GM12878 (cell line): ENCODE data around the gene BLTP1. TPM values are rescaled to one million over a fixed set of nuclear protein-coding genes. Genes with fewer than 3 reads are reported as not detected.
A peak's percentile ranks its signal among the peaks of the same experiment; 100 is the strongest.

Source experiments
- ATAC-seq: fragments of 200-7000 bp; cut with Tn5 transposase; 3 replicates; pipeline ENCODE4 v1.9.1; 2020; ENCODE audit warnings: mild to moderate bottlenecking, moderate library complexity
- BruUV-seq: library from RNA; stranded (reverse); fragments of 400-500 nt; replicated peaks from 2 replicates; lab custom pipeline; 2021; lab: Mats Ljungman, UMichigan
- CTCF ChIA-PET: fragments of 300-600 bp; sonication (Branson Sonifier 250); formaldehyde crosslinking; extraction: SDS; loops from one replicate; lab custom pipeline; 2021; ENCODE audit warnings: inconsistent platforms; lab: Yijun Ruan, JAX
- POLR2A ChIA-PET: fragments of 350-600 bp; formaldehyde crosslinking; extraction: SDS; loops from one replicate; lab custom pipeline; 2021; ENCODE audit warnings: inconsistent platforms; lab: Charles Lee
- RAD21 ChIA-PET: fragments of 300-600 bp; sonication (Branson Sonifier 250); formaldehyde crosslinking; loops from one replicate; lab custom pipeline; 2023; ENCODE audit warnings: antibody characterized with exemption; ENCODE audit not compliant: unreplicated experiment; lab: Charles Lee
- SMC1A ChIA-PET: fragments of 300-600 bp; sonication (Branson Sonifier 250); formaldehyde crosslinking; loops from one replicate; lab custom pipeline; 2023; ENCODE audit not compliant: unreplicated experiment, uncharacterized antibody; lab: Charles Lee
- DNase-seq: peaks from one replicate; pipeline ENCODE4 v3.0.0-alpha.2; 2011; ENCODE audit warnings: low read depth, low spot score
- FAIRE-seq: peaks from 3 replicates; lab custom pipeline; 2011; peaks lifted over from hg19 to GRCh38; lab: Jason Lieb, UNC
- H2AFZ ChIP-seq: 2 replicates; pipeline ENCODE4 v1.6.0; 2011; ENCODE audit warnings: low read depth, low read length, control low read depth; ENCODE audit not compliant: control insufficient read depth
- H3K27ac ChIP-seq: 2 replicates; pipeline ENCODE4 v1.5.1; 2011; ENCODE audit warnings: control low read depth; ENCODE audit not compliant: control insufficient read depth, insufficient read depth
- H3K27me3 ChIP-seq, 2 experiments: replicated peaks in 1 of 2; 2 replicates each; pipeline versions ENCODE4 v1.6.0 to v1.6.1; 2011; ENCODE audit warnings: low read length in 1 of 2; ENCODE audit not compliant: control insufficient read depth in 2 of 2, insufficient read depth in 2 of 2
- H3K36me3 ChIP-seq, 2 experiments: 2 replicates each; pipeline ENCODE4 v1.5.1; 2011; ENCODE audit warnings: low read length in 1 of 2; ENCODE audit not compliant: control insufficient read depth in 2 of 2, insufficient read depth in 2 of 2
- H3K4me1 ChIP-seq: 2 replicates; pipeline ENCODE4 v1.6.1; 2011; ENCODE audit warnings: mild to moderate bottlenecking, low read length, moderate library complexity, mixed read lengths; ENCODE audit not compliant: control insufficient read depth, insufficient read depth
- H3K4me2 ChIP-seq: 2 replicates; pipeline ENCODE4 v1.6.0; 2011; ENCODE audit warnings: control low read depth; ENCODE audit not compliant: control insufficient read depth, insufficient read depth
- H3K4me3 ChIP-seq: fragments of 200-600 bp; sonication (generic); 2 replicates; pipeline ENCODE4 v1.5.1; 2016
- H3K79me2 ChIP-seq: 2 replicates; pipeline ENCODE4 v1.6.0; 2011; ENCODE audit warnings: low read length; ENCODE audit not compliant: control insufficient read depth, insufficient read depth
- H3K9ac ChIP-seq: 2 replicates; pipeline ENCODE4 v1.8.0; 2011; ENCODE audit warnings: low read length, control low read depth, mixed read lengths; ENCODE audit not compliant: control insufficient read depth, insufficient read depth
- H3K9me3 ChIP-seq: replicated peaks from 3 replicates; pipeline ENCODE4 v1.5.1; 2011; ENCODE audit warnings: mild to moderate bottlenecking, low read length; ENCODE audit not compliant: control insufficient read depth, insufficient read depth
- H4K20me1 ChIP-seq: 2 replicates; pipeline ENCODE4 v1.6.0; 2011; ENCODE audit not compliant: control insufficient read depth, insufficient read depth
- ATF7 ChIP-seq: fragments of 450-650 bp; IDR thresholded peaks from 2 replicates; pipeline ENCODE4 v1.6.1; 2016; ENCODE audit warnings: low read depth, mild to moderate bottlenecking
- BCL11A ChIP-seq: IDR thresholded peaks from 2 replicates; pipeline ENCODE4 v1.6.1; 2011; ENCODE audit warnings: low read depth, low read length
- DPF2 ChIP-seq: fragments of 450-650 bp; IDR thresholded peaks from 2 replicates; pipeline ENCODE4 v1.6.1; 2017; ENCODE audit warnings: mild to moderate bottlenecking
- EP300 ChIP-seq, 2 experiments: fragments of 150-350 bp in 1 of 2; IDR thresholded peaks; 2 replicates each; pipeline ENCODE4 v1.6.1; 2011 to 2012; ENCODE audit warnings: low read depth in 2 of 2, low read length in 2 of 2, borderline replicate concordance in 1 of 2, improper control_type of control experiment in 1 of 2, inconsistent platforms in 1 of 2; ENCODE audit not compliant: control insufficient read depth in 1 of 2
- GATAD2B ChIP-seq: fragments of 450-650 bp; conservative IDR thresholded peaks from 2 replicates; pipeline ENCODE4 v1.6.1; 2017; ENCODE audit warnings: low read depth, mild to moderate bottlenecking, moderate library complexity
- IKZF1 ChIP-seq: fragments of 450-650 bp; conservative IDR thresholded peaks from 2 replicates; pipeline ENCODE4 v1.6.1; 2017; ENCODE audit warnings: antibody characterized with exemption, mild to moderate bottlenecking
- IRF4 ChIP-seq: IDR thresholded peaks from 2 replicates; pipeline ENCODE4 v1.6.1; 2011; ENCODE audit warnings: low read depth, low read length
- JUNB ChIP-seq: IDR thresholded peaks from 2 replicates; pipeline ENCODE4 v1.6.1; 2016; ENCODE audit warnings: antibody characterized with exemption, mild to moderate bottlenecking
- KLF5 ChIP-seq: fragments of 450-650 bp; IDR thresholded peaks from 2 replicates; pipeline ENCODE4 v1.6.1; 2014; ENCODE audit warnings: mild to moderate bottlenecking; ENCODE audit not compliant: partially characterized antibody
- MTA2 ChIP-seq: fragments of 450-650 bp; IDR thresholded peaks from 2 replicates; pipeline ENCODE4 v1.6.1; 2016; ENCODE audit warnings: low read depth, mild to moderate bottlenecking, moderate library complexity
- NR2F1 ChIP-seq: fragments of 450-650 bp; conservative IDR thresholded peaks from 2 replicates; pipeline ENCODE4 v1.6.1; 2017; ENCODE audit warnings: mild to moderate bottlenecking
- POLR2AphosphoS2 ChIP-seq: IDR thresholded peaks from 2 replicates; pipeline ENCODE4 v1.6.1; 2011; ENCODE audit warnings: low read depth, mild to moderate bottlenecking, low read length, improper control_type of control experiment, moderate library complexity
- SMAD1 ChIP-seq: fragments of 450-650 bp; IDR thresholded peaks from 2 replicates; pipeline ENCODE4 v1.6.1; 2018; ENCODE audit warnings: mild to moderate bottlenecking, low read depth; ENCODE audit not compliant: partially characterized antibody
- SPI1 ChIP-seq: IDR thresholded peaks from 2 replicates; pipeline ENCODE4 v1.6.1; 2011; ENCODE audit warnings: low read depth, mild to moderate bottlenecking, low read length, moderate library complexity, borderline replicate concordance; ENCODE audit not compliant: insufficient read depth
- TBL1XR1 ChIP-seq: IDR thresholded peaks from 2 replicates; pipeline ENCODE4 v1.6.1; 2012; ENCODE audit warnings: low read depth, low read length, improper control_type of control experiment
- TCF12 ChIP-seq: IDR thresholded peaks from 2 replicates; pipeline ENCODE4 v1.6.1; 2011; ENCODE audit warnings: low read depth, mild to moderate bottlenecking, low read length
- TCF3 ChIP-seq: IDR thresholded peaks from 2 replicates; pipeline ENCODE4 v1.6.1; 2012; ENCODE audit warnings: low read depth, mild to moderate bottlenecking, low read length, borderline replicate concordance; ENCODE audit not compliant: insufficient read depth
- ZNF24 ChIP-seq: fragments of 450-650 bp; IDR thresholded peaks from 2 replicates; pipeline ENCODE4 v1.6.1; 2017; ENCODE audit warnings: antibody characterized with exemption, mild to moderate bottlenecking
- ZSCAN29 ChIP-seq: fragments of 450-650 bp; IDR thresholded peaks from 2 replicates; pipeline ENCODE4 v1.6.1; 2017; ENCODE audit warnings: mild to moderate bottlenecking, moderate library complexity
- WGBS: methylation state at CpG from one replicate; pipeline ENCODE4 v1.1.6; 2016; ENCODE audit warnings: low lambda C conversion rate; ENCODE audit not compliant: insufficient replicate concordance, insufficient coverage; ENCODE audit errors: missing lambda C conversion rate; 5-methylcytosine and 5-hydroxymethylcytosine counted together
- in situ Hi-C: fragments of 300-500 bp; cut with MboI; formaldehyde crosslinking; loops from 9 replicates; pipeline ENCODE4 v1.14.3; 2018; ENCODE audit warnings: mixed read lengths
- intact Hi-C: fragments of 100-400 bp; cut with micrococcal nuclease; formaldehyde crosslinking; loops from one replicate; pipeline ENCODE4 v1.14.2; 2022; ENCODE audit not compliant: unreplicated experiment
- polyA plus RNA-seq, 11 experiments: library from polyadenylated mRNA; depleted of rRNA in 4 of 11; unstranded in 6 of 11; stranded (reverse) in 5 of 11; fragments of >200 nt; fragmentation: Nextera tagmentation in 4 of 11; fragmentation: Illumina TruSeq in 1 of 11; extraction: Ambion mirVana in 4 of 11; extraction: Trizol in 1 of 11; gene quantifications; 1 replicate in 1 of 11; 2 replicates in 10 of 11; pipeline versions ENCODE4 v1.2.1 to v1.2.3, GENCODE V29; 2011 to 2016; ENCODE audit warnings: inconsistent platforms in 2 of 11, missing spikeins in 2 of 11, low read depth in 1 of 11
- total RNA-seq, 4 experiments: library from RNA; depleted of rRNA in 3 of 4; stranded (reverse); fragments of >200 nt in 3 of 4; fragmentation: Illumina TruSeq in 1 of 4; extraction: Trizol in 1 of 4; gene quantifications; 2 replicates each; pipeline versions ENCODE4 v1.2.1 to v1.2.3, GENCODE V29; 2013 to 2021
- TF ChIP-seq, protein P1 (sequence below): IDR thresholded peaks from 2 replicates; pipeline ENCODE4 v1.6.1; 2011; ENCODE audit warnings: mild to moderate bottlenecking, low read depth, low read length, moderate library complexity; ENCODE audit not compliant: insufficient replicate concordance
- TF ChIP-seq, protein P2 (sequence below): fragments of 450-650 bp; IDR thresholded peaks from 2 replicates; pipeline ENCODE4 v1.6.1; 2017; ENCODE audit warnings: low read depth, mild to moderate bottlenecking, moderate library complexity

BLTP1 gene
- total and polyA plus RNA-seq, 10 of the 15 experiments (the other 5 are each of a cell fraction or from before 2014, with no cell fraction given) = 3.4 to 38.1 (median 16.3) TPM

DNA sequence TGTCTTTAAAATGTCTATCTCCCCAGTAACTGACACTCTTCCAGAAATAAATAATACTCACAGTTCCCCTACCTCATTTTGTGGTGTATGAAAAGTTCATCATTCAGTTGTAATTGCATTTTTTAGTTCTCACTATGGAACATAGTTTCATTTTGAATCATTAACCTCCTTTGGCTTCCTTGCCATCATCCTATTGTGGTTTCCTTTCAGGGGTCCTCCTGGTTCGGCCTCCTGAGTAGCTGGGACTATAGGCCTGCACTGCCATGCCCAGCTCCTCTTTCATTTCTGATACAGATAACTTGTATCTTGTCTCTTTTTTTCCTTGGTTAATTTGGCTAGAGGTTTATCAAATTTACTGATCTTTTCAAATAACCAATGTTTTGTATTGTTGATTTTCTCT, 23.1 kb upstream of the BLTP1 start (continued):
- TF ChIP-seq, protein P1, sequence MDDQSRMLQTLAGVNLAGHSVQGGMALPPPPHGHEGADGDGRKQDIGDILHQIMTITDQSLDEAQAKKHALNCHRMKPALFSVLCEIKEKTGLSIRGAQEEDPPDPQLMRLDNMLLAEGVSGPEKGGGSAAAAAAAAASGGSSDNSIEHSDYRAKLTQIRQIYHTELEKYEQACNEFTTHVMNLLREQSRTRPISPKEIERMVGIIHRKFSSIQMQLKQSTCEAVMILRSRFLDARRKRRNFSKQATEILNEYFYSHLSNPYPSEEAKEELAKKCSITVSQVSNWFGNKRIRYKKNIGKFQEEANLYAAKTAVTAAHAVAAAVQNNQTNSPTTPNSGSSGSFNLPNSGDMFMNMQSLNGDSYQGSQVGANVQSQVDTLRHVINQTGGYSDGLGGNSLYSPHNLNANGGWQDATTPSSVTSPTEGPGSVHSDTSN = no peak
- TF ChIP-seq JUNB (no peak), POLR2AphosphoS2 (no peak)

DNA sequence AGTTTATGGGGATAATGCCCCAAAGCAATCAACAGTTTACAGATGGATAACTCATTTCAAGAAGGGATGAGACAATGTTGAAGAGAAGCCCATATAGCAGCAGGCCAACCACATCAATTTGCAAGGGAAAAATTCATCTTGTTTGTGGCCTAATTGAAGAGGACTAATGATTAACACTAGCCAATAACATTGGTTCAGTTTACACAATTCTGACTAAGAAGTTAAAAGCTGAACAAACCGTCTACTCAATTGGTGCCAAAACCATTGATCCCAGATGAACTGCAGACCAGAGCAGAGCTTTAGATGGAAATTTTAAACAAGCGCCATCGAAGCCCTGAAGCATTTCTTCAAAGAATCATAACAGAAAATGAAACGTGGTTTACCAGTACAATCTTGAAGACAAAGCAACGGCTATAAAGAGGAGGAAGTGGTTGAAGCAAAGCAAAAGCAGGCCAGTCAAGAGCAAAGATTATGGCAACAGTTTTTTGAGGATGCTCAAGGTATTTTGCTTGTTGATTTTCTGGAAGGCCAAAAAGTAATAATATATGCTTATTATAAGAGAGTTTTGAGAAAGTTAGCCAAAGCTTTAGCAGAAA, 20.5 kb upstream of the BLTP1 start:
- Histone ChIP-seq H3K27ac (no peak overlapping the region), H3K36me3 (no peaks in the 10 kb centered on the region), H2AFZ (no peak overlapping the region), H4K20me1 (no peaks in the 10 kb centered on the region), H3K4me1 (no peaks in the 10 kb centered on the region), H3K4me3 (no peak overlapping the region; the same call in 1 of the 2 replicates), H3K27me3 (no peaks in the 10 kb centered on the region), H3K9me3 (no peaks in the 10 kb centered on the region), H3K4me2 (no peak overlapping the region), H3K9ac (no peak overlapping the region), H3K79me2 (no peaks in the 10 kb centered on the region)
- in situ Hi-C loops = no loop called here
- FAIRE-seq = peak; percentile 62
- SMC1A ChIA-PET = interaction anchor here (0.9 to 1.5 kb wide), 2 partner anchors 28 to 76 kb away, joined by 3 read pairs; no protein-coding TSS in a partner anchor
- 11% methylated on average over 5 of the region's 5 CpGs for WGBS
- CTCF ChIA-PET = interaction anchor here (0.7 kb wide), 1 partner anchor 9 kb away, joined by 3 read pairs; no protein-coding TSS in a partner anchor
- peak; percentile 25 for DNase-seq
- POLR2A ChIA-PET = no interaction called here
- BruUV-seq = no TSS peak
- intact Hi-C loops = loop anchor here (2.0 kb wide), 1 partner anchor 21 kb away; the partner anchor contains the start of gene BLTP1
- ATAC-seq = peak; percentile 90
- RAD21 ChIA-PET = no interaction called here
- TF ChIP-seq, protein P2, sequence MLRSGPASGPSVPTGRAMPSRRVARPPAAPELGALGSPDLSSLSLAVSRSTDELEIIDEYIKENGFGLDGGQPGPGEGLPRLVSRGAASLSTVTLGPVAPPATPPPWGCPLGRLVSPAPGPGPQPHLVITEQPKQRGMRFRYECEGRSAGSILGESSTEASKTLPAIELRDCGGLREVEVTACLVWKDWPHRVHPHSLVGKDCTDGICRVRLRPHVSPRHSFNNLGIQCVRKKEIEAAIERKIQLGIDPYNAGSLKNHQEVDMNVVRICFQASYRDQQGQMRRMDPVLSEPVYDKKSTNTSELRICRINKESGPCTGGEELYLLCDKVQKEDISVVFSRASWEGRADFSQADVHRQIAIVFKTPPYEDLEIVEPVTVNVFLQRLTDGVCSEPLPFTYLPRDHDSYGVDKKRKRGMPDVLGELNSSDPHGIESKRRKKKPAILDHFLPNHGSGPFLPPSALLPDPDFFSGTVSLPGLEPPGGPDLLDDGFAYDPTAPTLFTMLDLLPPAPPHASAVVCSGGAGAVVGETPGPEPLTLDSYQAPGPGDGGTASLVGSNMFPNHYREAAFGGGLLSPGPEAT = 0 out of 2 replicates have a peak, but pooled peaks have one; percentile 19
- TF ChIP-seq GATAD2B (0 out of 2 replicates have a peak, but pooled peaks have one; percentile 30), IRF4 (peak; percentile 42; the same call in 1 of the 2 replicates), BCL11A (peak; percentile 57), NR2F1 (peak; percentile 95), SMAD1 (no peak), IKZF1 (peak; percentile 34; the same call in 1 of the 2 replicates), DPF2 (peak; percentile 63; the same call in 1 of the 2 replicates), TBL1XR1 (no peak), TCF3 (no peak), ZSCAN29 (no peak), KLF5 (no peak), SPI1 (peak; percentile 73; the same call in 1 of the 2 replicates), ZNF24 (peak; percentile 83), ATF7 (peak; percentile 30; the same call in 1 of the 2 replicates), MTA2 (peak; percentile 89), TCF12 (no peak), EP300 (IDR thresholded peaks at IDR 0.05; ENCODE audit: borderline replicate concordance in 1 of 2, control insufficient read depth in 1 of 2, low read depth in 2 of 2, low read length in 2 of 2) (peak in 1 of 2 experiments; percentile 49; a peak in 1 of 4 replicates)
